Stimulated activated CD8-positive, alpha-beta memory T cell treated with anti-CD3 and anti-CD28 coated beads, Interleukin-2, amount 100 ng/mL, for 48 hours (primary cell): ENCODE measurements around the gene IRF1.
A peak's percentile ranks its signal among the peaks of the same experiment; 100 is the strongest.
"Not testable (repeated sequence)": the region's sequence is repeated elsewhere in the genome, so short reads cannot be mapped to it uniquely, and the experiment has no call there.

Experiments
- DNase-seq, 2 donors: peaks; one replicate each; pipeline ENCODE4 v3.0.0-alpha.2; 2020; ENCODE audit warnings: low read depth in 2 of 2

Gene IRF1

GRCh38 chr5:132490484-132491367 is at the start of gene IRF1:
Gene IRF1 (minus strand): TSS chr5:132490773. CDS start chr5:132489478, 1,295 bp downstream.
- peak; percentile 97 for DNase-seq

- DNase-seq = no peak
Observed at GRCh38 chr5:132540149-132540548, 49.6 kb upstream of the IRF1 start.

- DNase-seq = no peak
Observed at GRCh38 chr5:132539716-132540115, 49.1 kb upstream of the IRF1 start.

GRCh38 chr5:132530946-132531345 is 40.4 kb upstream of the IRF1 start:
- DNase-seq = no peak

- no peak for DNase-seq
Observed at GRCh38 chr5:132528866-132529634, 38.5 kb upstream of the IRF1 start.

GRCh38 chr5:132528021-132528420 is 37.4 kb upstream of the IRF1 start:
- no peak for DNase-seq

GRCh38 chr5:132526974-132527564 is 36.5 kb upstream of the IRF1 start:
- no peak for DNase-seq

GRCh38 chr5:132526290-132526973 is 35.9 kb upstream of the IRF1 start:
- peak; percentile 19 to 23 for DNase-seq

GRCh38 chr5:132525299-132525724 is 34.7 kb upstream of the IRF1 start:
- no peak for DNase-seq

GRCh38 chr5:132524877-132525276 is 34.3 kb upstream of the IRF1 start:
- not testable (repeated sequence) for DNase-seq

- not testable (repeated sequence) for DNase-seq
Observed at GRCh38 chr5:132522067-132522466, 31.5 kb upstream of the IRF1 start.

GRCh38 chr5:132513618-132514336 is 23.2 kb upstream of the IRF1 start:
- not testable (repeated sequence) for DNase-seq

- no peak for DNase-seq
Observed at GRCh38 chr5:132510076-132510475, 19.5 kb upstream of the IRF1 start.

GRCh38 chr5:132506094-132506692 is 15.6 kb upstream of the IRF1 start:
- no peak for DNase-seq

GRCh38 chr5:132505641-132506040 is 15.1 kb upstream of the IRF1 start:
- DNase-seq = no peak

GRCh38 chr5:132504746-132505145 is 14.2 kb upstream of the IRF1 start:
- DNase-seq = no peak

GRCh38 chr5:132503244-132503643 is 12.7 kb upstream of the IRF1 start:
- no peak for DNase-seq

GRCh38 chr5:132501961-132502931 is 11.7 kb upstream of the IRF1 start:
- no peak for DNase-seq

GRCh38 chr5:132501629-132501956 is 11.0 kb upstream of the IRF1 start:
- DNase-seq = no peak
